ENCODE results near the gene FES.
"Not testable (repeated sequence)": the region's sequence is repeated elsewhere in the genome, so short reads cannot be mapped to it uniquely, and the experiment has no call there.

FES gene

GRCh38 chr15:90911906-90912769 is 27.8 kb downstream of the FES start:
- no peak for DNase-seq

GRCh38 chr15:90912770-90913075 is 28.4 kb downstream of the FES start:
- DNase-seq, result no peak

GRCh38 chr15:90913398-90913944 is 29.2 kb downstream of the FES start:
- no peak for DNase-seq

DNA sequence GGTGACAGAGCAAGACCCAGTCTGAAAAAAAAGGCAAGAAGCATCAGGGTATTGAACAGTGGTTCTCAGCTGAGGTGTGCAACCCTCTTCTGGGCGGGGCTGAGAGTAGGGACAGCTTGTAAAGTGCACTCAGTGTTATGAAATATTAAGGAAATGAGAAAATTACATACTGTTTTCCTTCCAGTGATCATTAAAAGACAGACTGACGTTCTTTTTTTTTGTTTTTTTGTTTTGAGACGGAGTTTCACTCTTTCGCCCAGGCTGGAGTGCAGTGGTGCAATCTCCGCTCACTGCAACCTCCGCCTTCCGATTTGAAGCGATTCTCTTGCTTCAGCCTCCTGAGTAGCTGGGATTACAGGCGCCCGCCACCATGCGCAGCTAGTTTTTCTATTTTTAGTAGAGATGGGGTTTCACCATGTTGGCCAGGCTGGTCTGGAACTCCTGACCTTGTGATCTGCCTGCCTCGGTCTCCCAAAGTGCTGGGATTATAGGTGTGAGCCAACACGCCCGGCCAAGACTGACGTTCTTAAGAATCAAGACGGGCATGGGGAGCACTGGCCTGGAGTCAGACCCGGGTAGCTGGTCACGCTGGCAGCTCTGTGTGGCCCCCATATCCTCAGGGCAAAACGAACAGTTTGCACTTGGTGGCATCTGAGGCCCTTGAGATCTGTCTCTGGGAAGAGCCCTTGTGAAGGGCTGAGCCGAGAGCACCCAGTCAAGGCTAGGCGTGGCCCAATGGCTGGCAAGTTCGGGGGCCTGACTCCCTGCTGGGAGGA is 30.2 kb downstream of the FES start:
- no peak for DNase-seq

DNA sequence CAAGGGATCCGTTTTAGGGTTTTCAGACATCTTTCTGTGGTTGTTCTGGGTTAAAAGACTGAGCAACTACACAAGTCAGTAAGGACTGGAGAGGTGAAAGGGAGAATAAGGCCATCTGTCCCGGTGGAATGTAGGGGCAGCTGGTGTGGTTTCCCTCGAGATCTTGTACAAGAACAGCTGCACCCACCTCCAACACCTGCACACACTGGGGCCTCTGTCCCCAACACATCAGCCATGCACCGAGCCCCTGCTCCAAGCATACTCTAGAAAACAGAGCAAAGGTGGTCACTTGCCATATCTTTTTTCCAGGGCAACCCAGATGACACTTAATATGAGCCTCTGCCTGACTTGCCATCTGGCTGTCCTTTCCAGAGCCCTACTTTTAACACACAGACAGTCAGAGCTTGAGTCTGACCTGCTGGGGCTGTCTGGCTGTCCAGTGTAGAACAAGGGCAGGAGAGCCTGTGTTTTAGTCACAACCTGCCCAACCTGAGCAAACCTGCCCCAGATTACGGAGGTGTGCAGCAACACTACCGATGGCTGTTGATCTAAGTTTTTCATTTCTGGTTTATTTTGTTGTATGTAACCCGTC is 31.0 kb downstream of the FES start:
- DNase-seq, result no peak

- DNase-seq, result no peak
Measured at GRCh38 chr15:90915808-90916440, 31.6 kb downstream of the FES start.

DNA sequence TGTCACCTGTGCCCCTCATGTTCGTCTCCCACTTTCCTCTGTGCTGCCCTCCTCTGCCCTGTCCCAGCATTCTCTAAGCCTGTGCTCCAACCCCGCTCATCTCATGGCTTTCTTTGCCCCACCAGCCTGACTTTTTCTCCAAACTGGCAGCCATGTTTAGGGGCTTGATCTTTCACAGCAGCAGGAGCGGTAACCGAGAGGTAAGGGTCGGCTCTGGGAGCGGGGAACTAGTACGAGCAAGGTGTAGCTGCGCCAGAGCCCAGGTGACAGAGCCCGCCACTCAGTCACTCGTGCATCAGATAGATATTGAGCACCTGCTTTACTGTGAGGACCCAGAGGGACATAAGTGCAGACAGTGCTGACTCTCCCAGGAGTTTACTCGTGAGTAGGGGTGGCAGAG is 32.2 kb downstream of the FES start:
- DNase-seq, result no peak

GRCh38 chr15:90917569-90917968 is 33.3 kb downstream of the FES start:
- no peak for DNase-seq

DNA sequence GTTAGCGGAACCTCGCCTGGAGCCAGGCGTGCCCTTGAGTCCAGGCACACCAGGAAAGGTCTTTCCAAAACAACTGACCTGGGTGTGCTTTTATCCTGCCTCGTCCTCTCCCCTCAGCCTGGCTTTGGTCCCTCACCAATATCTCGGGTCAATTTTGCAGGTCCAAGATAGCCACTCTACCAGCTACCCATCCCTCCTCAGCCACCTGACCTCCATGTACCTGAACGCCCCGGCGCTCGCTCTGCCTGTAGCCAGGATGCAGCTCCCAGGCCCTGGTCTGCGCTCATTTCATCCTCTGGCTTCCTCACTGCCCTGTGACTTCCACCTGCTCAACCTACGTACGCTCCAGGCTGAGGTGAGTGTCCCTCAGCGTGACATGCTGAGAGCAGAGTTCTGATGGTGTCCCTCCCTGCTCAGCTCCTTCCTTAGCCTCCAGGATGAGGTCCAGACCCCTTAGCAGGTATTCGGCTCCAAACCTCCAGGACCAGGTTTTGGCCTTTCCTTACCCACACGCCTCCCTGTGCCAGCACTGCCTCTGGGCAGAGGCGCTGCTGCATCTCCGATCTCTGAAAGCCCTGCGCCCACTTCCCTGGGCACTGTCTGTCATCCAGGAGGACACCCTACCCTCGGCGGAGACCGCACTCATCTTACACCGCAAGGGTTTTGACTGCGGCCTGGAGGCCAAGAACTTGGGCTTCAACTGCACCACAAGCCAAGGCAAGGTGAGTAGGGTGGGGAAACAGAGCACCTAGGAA is 33.9 kb downstream of the FES start:
- no peak for DNase-seq

GRCh38 chr15:90918835-90919234 is 34.5 kb downstream of the FES start:
- no peak for DNase-seq

DNA sequence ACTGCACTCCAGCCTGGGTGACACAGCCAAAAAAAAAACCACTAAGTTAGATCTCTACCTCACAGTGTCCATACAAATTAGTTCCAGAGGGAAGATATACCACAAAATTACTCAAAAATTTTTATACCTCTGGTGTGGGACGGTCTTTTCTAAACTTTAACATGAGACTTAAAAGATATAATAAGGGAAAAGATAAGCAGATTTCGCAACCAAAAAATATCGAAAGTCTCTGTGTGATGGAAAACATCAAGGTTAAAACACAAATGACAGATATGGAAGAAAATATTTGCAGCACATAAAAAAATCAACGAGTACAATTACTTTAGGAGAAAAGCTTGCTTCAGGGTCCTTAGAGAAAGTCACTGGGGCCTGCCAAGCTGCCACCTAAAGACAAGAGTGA is 37.6 kb downstream of the FES start:
- no peak for DNase-seq

DNA sequence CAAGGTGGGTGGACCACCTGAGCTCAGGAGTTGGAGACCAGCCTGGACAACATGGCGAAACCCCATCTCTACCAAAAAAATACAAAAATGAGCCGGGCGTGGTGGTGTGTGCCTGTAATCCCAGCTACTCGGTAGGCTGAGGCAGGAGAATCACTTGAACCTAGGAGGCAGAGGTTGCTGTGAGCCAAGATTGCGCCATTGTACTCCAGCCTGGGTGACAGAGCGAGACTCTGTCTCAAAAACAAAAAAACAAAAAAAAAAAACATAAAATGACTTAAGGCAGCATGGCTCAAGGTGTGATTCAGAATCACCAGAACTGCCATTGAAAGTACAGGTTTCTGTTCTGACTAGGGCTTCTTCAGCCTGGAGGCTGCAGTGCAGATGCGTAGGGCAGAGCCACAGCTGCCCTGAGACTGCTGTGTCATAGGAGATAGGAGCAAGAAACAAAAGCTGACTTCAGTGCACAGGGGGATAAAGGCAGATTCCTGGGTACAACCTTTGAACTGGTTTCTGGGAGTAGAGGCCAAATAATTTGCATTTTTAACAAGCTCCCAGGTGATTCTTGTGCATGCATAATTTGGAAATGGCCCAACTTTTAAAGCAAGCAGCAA is 38.5 kb downstream of the FES start:
- DNase-seq, result not testable (repeated sequence)

GRCh38 chr15:90924375-90924774 is 40.1 kb downstream of the FES start:
- DNase-seq, result no peak

DNA sequence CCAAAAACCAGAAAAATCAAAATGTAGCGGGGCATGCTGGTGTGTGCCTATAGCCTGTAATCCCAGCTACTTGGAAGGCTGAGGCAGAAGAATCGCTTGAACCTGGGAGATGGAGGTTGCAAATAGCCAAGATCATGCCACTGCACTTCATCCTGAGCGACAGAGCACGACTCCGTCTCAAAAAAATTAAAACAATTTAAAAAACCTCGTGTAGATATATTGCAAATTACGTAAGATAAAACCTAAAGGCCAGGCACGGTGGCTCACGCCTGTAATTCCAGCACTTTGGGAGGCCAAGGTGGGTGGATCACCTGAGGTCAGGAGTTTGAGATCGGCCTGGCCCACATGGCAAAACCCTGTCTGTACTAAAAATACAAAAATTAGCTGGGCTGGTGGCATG is 42.5 kb downstream of the FES start:
- DNase-seq, result not testable (repeated sequence)

- not testable (repeated sequence) for DNase-seq
Measured at GRCh38 chr15:90928106-90928505, 43.8 kb downstream of the FES start.

DNA sequence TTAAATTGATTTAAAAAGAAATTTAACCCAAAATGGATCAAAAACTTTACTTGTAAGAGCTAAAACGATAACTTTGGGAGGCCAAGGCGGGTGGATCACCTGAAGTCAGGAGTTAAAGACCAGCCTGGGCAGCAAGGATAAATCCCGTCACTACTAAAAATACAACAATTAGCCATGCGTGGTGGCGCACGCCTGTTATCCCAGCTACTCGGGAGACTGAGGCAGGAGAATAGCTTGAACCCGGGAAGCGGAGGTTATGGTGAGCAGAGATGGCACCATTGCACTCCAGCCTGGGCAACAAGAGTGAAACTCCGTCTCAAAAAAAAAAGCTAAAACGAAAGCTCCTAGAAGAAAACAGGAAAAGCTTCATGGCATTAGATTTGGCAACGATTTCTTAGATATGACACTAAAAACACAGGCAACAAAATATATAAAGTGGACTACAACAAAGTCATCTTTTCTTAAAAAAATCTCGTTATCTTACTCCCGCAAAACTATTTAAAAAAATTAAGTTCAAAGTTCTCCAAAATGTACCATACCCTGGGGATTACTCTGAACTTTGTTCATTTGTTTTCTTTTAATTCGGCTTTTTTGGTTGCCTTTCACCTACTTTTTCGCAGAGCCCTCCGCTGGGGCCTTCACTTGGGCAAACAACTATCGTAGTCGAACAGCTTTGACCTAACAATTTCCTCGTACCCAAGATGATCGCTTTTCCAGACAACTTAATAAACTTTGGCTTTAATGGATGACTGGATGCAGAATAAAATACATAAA is 45.1 kb downstream of the FES start:
- DNase-seq, result no peak

DNA sequence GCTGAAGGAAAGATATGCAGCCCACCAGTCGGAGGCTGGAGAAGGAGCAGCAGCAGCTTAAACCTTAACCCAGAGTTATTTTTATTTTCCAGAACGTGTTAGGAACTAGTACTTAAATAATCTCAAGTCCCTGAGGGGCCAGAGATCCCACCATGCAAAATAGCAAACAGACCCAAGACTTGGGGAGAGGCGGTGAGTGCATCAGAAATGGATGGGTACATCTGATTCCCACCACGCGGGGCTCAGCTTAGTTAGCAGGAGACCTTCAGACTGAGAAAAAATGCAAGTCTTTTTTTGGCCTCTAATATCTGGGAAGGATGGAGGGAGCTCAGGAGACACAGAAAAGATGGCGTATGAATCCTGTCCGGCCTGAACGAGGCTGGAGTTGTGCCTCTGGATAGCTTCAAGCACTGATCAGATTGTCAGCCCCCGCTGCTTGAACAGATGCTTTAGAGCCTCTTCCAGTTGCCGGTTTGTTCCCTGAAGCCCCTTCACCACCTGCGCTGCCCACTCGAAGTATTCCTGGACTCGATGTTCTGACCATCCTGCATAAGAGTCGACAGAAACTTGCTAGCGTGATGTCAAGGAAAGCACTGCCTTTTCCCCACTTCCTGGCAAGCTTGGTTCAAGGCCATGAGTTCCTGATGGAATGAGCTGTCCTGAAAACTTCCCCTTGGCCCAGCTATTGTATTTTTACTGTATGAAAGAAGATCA is 46.7 kb downstream of the FES start:
- DNase-seq, result no peak

DNA sequence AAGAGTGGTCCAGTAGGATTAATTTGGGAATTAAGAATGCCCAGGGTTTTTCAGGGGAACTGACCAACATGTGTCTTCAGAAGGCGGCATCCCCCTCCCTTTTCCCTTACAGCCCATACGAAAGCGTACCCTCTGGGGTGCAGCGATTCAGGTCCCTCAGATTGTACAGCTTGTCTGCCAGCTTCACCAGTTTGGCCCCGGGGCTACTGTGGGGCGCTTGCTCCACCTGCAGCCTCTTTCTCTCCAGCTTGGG is 47.2 kb downstream of the FES start:
- no peak for DNase-seq

GRCh38 chr15:90931828-90932659 is 47.7 kb downstream of the FES start, which contains the start of gene HDDC3:
Gene HDDC3 (minus strand): TSS chr15:90932549. CDS start chr15:90932540, 9 bp downstream.
- DNase-seq, result peak in 1 of 2 experiments; percentile 14

- no peak for DNase-seq
Measured at GRCh38 chr15:90932660-90932991, 48.3 kb downstream of the FES start.

Data from cerebellar nuclear complex (tissue), 1 donor.